Embryonic facial prominence (tissue), 1 donor: Measurements from ENCODE around the gene GALNS.
"Not testable (repeated sequence)": the region's sequence is repeated elsewhere in the genome, so short reads cannot be mapped to it uniquely, and the experiment has no call there.

Source experiments
- DNase-seq: peaks from one replicate; pipeline ENCODE4 v3.0.0-alpha.2; 2016; ENCODE audit errors: extremely low spot score

Gene GALNS

DNA sequence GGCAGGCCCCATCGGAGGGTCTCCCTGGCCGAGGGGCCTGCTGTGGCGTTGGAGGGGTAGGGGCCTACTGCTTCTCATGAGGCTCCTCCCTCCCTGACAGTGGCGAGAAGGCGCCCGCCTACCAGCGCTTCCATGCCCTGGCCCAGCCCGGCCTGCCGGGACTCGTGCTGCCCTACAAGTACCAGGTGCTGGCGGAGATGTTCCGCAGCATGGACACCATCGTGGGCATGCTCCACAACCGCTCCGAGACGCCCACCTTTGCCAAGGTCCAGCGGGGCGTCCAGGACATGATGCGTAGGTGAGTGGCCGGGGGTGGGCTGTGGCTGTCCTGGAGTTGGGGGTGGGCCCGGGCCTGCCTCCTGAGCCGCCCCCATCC, 51.4 kb downstream of the GALNS start:
- no peak for DNase-seq

DNA sequence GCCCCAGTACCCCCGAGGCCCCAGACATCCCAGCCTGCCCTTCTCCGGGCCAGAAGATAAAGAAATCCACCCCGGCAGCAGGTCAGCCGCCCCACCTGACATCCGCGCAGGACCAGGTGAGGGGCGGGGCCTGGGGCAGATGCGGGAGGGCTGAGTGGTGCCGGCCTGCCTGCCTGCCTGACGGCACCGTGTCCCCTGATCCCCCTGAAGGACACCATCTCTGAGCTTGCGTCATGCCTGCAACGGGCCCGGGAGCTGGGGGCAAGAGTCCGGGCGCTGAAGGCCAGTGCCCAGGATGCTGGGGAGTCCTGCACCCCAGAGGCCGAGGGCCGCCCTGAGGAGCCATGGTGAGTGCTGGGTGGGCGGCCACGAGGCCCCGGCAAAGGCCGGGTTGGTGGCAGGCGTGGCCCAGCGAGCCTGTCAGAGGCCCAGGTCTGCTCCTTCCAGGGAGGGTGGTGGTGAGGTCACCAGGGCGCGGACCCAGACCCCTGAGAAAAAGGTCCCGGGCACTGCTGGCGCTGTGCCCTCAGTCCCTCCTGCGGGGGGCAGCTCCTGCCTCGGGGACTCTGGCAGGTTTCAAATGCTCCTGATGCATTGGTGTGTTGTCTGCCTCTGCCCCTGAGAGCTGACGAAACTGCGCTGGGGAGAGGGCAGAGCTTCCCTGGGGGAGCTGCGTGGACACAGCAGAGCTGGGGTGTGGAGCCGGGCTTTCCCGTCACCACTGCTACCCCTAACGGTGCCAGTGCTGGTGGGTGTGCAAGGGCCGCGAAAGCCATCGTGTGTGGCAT, 52.0 kb downstream of the GALNS start:
- DNase-seq: no peak

DNA sequence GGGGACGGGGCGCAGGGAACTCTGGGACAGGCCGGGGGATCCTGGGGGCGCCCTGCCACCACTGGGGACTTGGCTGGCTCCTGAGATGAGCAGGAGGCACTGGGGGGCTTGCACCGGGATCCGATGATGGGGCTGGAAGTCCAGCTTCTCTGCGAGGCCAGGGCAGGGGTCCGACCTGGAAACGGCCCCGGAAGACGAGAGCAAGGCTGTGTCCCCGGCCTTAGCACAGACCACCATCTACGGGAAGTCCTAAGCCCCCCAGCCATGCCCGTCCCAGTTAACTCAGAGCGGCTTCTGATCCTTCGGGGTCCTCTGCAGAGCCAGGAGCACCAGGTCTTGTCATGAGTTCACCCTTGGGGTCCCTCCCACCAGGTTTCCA, 52.6 kb downstream of the GALNS start:
- DNase-seq: no peak

- DNase-seq: peak; percentile 67
Observed at GRCh38 chr16:88803264-88803987, 53.3 kb downstream of the GALNS start, which contains the start of gene CDT1. Gene CDT1 (plus strand): TSS chr16:88803789. CDS start chr16:88803832, 43 bp downstream.

- no peak for DNase-seq
Observed at GRCh38 chr16:88800277-88800592, 56.5 kb downstream of the GALNS start.

DNA sequence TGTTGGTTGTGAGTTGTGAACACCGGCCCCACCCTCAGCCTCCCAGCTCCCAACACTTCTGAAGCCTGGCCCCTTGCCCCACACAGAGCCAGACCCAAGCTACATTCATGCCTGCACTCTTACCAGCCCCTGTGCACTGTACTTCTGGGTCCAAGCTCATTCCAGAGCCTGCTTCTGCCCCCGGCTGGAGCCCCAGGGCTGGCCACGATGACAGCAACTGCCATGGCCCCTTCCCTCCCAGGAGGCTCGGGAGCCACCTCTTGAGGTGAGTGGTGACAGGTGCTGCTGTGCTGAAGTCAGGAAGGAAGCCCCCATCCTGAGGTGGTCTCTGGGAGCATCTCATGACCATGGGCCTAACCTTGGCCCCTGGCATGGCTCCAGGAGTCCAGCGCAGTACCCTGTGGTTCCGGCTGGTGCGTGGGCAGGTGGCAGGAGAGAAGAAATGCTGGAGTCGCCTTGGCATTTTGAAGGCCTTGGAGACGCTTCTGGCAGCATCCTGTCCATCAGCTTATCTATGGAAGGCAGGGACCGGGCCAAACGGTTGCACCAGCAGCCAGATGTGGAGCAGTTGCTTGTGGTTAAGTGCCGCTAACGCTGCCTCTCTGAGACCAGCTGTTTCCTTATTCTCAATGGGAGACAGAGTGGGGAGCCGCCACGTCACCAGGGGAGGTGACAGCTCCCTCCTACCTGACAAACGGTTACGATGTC, 57.0 kb downstream of the GALNS start:
- no peak for DNase-seq

DNA sequence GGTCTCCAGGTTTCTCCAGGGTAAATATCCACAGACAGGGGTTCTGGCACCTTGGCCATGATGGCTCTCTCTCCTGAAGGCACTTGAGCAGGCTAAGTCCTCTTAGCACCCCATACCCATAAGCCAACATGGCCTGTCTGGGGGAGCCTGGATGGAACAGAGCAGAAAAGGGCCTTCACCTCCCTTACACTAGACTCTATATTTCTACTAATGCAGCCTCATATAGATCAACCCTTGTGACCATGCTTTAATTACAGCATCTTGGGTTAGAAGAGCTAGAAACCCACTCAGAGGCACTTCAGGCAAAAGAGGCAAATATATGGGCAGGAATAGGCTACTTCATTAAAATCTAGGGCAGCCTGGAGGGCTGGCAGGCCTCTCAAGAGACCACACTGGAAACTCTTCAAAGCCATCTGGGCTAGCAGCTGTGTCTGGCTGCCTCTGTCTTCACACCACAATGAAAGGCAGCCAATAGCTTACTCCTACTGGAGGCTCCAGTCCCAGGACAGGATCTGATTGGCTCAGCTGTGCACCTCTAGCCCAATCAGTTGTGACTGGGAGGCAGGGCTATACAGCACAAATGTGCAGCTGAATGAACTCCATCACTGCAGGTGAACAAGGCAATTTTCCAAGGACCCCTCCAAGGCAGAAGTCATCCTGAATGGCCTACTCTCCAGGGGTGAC, 57.8 kb downstream of the GALNS start:
- DNase-seq: no peak

DNA sequence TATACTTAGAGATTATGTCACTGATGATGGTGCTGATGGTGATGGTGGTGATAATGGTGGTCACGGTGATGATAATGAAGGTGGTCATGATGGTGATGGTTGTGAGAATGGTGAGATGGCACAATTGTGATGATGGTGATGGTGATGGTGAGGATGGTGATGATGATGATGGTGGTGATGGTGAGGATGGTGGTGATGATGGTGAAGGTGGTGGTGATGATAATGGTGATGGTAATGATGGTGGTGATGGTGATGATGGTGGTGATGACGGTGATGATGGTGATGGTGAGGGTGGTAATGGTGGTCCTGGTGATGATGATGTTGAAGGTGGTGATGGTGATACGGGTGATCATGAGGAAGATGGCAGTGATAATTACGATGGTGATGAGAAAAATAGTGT, 58.7 kb downstream of the GALNS start:
- no peak for DNase-seq

DNA sequence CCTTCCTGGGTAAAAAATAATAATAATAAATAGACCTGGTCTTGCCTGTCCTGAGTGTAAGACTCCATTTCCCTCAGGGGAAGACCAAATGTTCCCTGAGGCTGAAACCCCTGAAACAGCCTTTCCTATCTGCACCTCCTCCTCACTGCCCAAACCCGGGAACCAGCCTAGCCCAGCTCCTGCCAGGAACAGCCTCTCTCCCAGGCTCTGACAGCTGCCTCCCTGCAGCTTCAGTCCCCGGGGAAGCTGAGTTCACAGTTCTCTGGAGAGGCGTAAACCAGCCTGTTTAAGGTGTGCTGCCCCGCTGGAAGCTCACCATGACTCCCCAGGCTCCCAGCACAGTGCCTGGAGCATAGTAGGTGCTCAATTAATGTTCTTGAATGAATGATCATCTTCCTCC, 60.5 kb downstream of the GALNS start:
- DNase-seq: no peak

- DNase-seq: no peak
Observed at GRCh38 chr16:88793251-88793954, 63.3 kb downstream of the GALNS start.

GRCh38 chr16:88792668-88793250, 64.0 kb downstream of the GALNS start:
- DNase-seq: no peak

- no peak for DNase-seq
Observed at GRCh38 chr16:88792078-88792550, 64.6 kb downstream of the GALNS start.

- DNase-seq: no peak
Observed at GRCh38 chr16:88790312-88791211, 66.2 kb downstream of the GALNS start.

GRCh38 chr16:88789594-88789993, 67.2 kb downstream of the GALNS start:
- DNase-seq: no peak

DNA sequence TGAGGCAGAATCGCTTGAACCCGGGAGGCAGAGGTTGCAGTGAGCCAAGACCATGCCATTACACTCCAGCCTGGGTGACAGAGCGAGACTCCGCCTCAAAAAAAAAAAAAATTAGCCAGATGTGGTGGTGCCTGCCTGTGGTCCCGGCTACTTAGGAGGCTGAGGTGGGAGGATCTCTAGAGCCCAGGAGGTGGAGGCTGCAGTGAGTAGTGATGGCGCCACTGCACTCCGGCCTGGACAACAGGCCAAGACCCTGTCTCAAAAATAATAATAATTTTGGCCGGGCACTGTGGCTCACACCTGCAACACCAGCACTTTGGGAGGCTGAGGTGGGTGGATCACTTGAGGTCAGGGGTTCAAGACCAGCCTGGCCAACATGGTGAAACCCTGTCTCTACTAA, 68.0 kb downstream of the GALNS start:
- not testable (repeated sequence) for DNase-seq

DNA sequence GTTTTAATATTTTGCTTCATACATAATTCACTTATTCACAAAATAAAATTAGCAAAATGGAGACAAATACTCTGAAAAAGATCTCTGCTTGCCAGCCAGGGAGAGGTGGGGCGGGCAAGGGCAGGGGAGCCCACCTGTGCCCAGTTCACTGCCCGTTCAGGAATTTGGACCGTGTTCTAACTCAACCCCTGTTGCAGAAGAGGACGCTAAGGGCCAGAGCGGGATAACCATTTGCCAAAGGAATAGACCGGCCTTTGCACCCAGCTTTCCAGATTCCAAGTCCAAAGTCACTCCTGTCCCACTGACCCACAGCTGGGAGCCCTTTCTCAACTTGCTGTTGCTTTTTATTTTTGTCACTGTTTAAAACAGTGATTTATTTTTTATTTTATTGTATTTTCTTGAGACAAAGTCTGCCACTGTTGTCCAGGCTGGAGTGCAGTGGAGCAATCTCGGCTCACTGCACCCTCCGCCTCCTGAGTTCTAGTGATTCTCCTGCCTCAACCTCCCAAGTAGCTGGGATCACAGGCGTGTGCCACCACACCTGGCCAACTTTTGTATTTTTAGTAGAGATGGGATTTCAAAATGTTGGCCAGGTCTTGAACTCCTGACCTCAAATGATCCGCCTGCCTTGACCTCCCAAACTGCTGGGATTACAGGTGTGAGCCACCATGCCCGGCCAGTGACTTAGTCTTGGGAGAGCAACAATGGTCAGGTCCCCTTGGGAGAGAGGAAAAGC, 69.0 kb downstream of the GALNS start:
- no peak for DNase-seq

- DNase-seq: no peak
Observed at GRCh38 chr16:88785106-88785924, 71.4 kb downstream of the GALNS start, which contains the start of gene PIEZO1. Gene PIEZO1 (minus strand): TSS chr16:88785220. CDS start chr16:88784964, 256 bp downstream.

- no peak for DNase-seq
Observed at GRCh38 chr16:88784856-88785105, 72.0 kb downstream of the GALNS start.
